ENCODE data around the gene KDM4C.

DNA sequence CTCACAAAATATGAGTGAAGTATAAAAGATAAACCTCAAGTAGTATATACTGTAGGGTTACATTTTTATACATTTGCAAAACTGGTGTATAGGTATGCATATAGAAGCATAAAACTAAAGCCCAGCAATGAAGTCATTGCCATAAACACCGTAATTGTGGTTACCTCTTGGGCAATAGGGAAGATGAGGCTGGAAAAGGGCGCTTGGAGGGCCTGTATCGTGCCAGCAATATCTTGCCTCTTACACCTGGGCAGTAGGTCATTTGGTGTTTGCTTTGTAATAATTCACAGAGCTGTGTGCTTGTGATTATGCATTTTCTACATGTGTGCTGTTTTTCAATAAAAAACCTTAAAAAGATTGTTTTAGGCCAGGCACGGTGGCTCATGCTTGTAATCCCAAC is 45.2 kb downstream of the KDM4C start:
- TF ChIP-seq ZNF274 (IDR thresholded peaks at IDR 0.05; ENCODE audit: low read depth, low read length) (no peak), POLR2A (IDR thresholded peaks at IDR 0.05; ENCODE audit: borderline replicate concordance, extremely low read depth, insufficient read depth, insufficient read length) (no peak), SIN3A (IDR thresholded peaks at IDR 0.05; ENCODE audit: low read depth) (no peak), POLR2AphosphoS5 (IDR thresholded peaks at IDR 0.05; ENCODE audit: low read depth, low read length) (no peak), EZH2 (IDR thresholded peaks at IDR 0.05) (no peak), JUND (IDR thresholded peaks at IDR 0.05) (no peak), TCF7L2 (IDR thresholded peaks at IDR 0.05; ENCODE audit: borderline replicate concordance, extremely low read depth, insufficient read depth, insufficient read length) (no peak), EZH2phosphoT487 (IDR thresholded peaks at IDR 0.05; ENCODE audit: borderline replicate concordance) (no peak)
- TF ChIP-seq, protein P1, sequence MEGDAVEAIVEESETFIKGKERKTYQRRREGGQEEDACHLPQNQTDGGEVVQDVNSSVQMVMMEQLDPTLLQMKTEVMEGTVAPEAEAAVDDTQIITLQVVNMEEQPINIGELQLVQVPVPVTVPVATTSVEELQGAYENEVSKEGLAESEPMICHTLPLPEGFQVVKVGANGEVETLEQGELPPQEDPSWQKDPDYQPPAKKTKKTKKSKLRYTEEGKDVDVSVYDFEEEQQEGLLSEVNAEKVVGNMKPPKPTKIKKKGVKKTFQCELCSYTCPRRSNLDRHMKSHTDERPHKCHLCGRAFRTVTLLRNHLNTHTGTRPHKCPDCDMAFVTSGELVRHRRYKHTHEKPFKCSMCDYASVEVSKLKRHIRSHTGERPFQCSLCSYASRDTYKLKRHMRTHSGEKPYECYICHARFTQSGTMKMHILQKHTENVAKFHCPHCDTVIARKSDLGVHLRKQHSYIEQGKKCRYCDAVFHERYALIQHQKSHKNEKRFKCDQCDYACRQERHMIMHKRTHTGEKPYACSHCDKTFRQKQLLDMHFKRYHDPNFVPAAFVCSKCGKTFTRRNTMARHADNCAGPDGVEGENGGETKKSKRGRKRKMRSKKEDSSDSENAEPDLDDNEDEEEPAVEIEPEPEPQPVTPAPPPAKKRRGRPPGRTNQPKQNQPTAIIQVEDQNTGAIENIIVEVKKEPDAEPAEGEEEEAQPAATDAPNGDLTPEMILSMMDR (IDR thresholded peaks at IDR 0.05 in 2 of 3, conservative IDR thresholded peaks at IDR 0.05 in 1 of 3; ENCODE audit: borderline replicate concordance in 1 of 3, insufficient read depth in 1 of 3, low read depth in 2 of 3, low read length in 2 of 3): no peak
- TF ChIP-seq, protein P2, sequence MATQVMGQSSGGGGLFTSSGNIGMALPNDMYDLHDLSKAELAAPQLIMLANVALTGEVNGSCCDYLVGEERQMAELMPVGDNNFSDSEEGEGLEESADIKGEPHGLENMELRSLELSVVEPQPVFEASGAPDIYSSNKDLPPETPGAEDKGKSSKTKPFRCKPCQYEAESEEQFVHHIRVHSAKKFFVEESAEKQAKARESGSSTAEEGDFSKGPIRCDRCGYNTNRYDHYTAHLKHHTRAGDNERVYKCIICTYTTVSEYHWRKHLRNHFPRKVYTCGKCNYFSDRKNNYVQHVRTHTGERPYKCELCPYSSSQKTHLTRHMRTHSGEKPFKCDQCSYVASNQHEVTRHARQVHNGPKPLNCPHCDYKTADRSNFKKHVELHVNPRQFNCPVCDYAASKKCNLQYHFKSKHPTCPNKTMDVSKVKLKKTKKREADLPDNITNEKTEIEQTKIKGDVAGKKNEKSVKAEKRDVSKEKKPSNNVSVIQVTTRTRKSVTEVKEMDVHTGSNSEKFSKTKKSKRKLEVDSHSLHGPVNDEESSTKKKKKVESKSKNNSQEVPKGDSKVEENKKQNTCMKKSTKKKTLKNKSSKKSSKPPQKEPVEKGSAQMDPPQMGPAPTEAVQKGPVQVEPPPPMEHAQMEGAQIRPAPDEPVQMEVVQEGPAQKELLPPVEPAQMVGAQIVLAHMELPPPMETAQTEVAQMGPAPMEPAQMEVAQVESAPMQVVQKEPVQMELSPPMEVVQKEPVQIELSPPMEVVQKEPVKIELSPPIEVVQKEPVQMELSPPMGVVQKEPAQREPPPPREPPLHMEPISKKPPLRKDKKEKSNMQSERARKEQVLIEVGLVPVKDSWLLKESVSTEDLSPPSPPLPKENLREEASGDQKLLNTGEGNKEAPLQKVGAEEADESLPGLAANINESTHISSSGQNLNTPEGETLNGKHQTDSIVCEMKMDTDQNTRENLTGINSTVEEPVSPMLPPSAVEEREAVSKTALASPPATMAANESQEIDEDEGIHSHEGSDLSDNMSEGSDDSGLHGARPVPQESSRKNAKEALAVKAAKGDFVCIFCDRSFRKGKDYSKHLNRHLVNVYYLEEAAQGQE (IDR thresholded peaks at IDR 0.05; ENCODE audit: low read depth): no peak
